IPS DF 6.9 (cell line): ENCODE measurements around the gene RAD54L.

ENCODE experiments used
- DNase-seq: peaks from one replicate; pipeline ENCODE4 v3.0.0-alpha.2; 2013; ENCODE audit warnings: low read depth, low spot score
- H3K27ac ChIP-seq: one replicate; pipeline ENCODE4 v1.5.1; 2013; ENCODE audit warnings: low read length, control low read depth
- H3K27me3 ChIP-seq: 2 replicates; pipeline ENCODE4 v1.6.1; 2013; ENCODE audit warnings: mild to moderate bottlenecking, low read length; ENCODE audit not compliant: control insufficient read depth, insufficient read depth
- H3K36me3 ChIP-seq: 2 replicates; pipeline ENCODE4 v1.6.1; 2013; ENCODE audit warnings: low read length; ENCODE audit not compliant: control insufficient read depth, insufficient read depth
- H3K4me1 ChIP-seq: 2 replicates; pipeline ENCODE4 v1.6.1; 2013; ENCODE audit warnings: low read length; ENCODE audit not compliant: control insufficient read depth, insufficient read depth
- H3K4me3 ChIP-seq: 2 replicates; pipeline ENCODE4 v1.5.1; 2013; ENCODE audit warnings: mild to moderate bottlenecking, low read length
- H3K9me3 ChIP-seq: 2 replicates; pipeline ENCODE4 v1.6.1; 2013; ENCODE audit warnings: low read length, inconsistent platforms; ENCODE audit not compliant: control insufficient read depth, insufficient read depth
- WGBS: extraction: QIAGEN DNeasy Blood & Tissue Kit; methylation state at CpG from one replicate; pipeline ENCODE4 v1.1.7; 2013; ENCODE audit warnings: mixed read lengths, missing lambda C conversion rate; ENCODE audit not compliant: insufficient read length, insufficient coverage; 5-methylcytosine and 5-hydroxymethylcytosine counted together

The RAD54L gene

GRCh38 chr1:46284597-46285564 is 37.3 kb downstream of the RAD54L start:
- Histone ChIP-seq H3K36me3 (peaks cover 13% of the 10 kb centered on the region; the same call in 1 of the 2 replicates), H3K9me3 (no peaks in the 10 kb centered on the region), H3K27me3 (no peaks in the 10 kb centered on the region), H3K4me3 (no peak overlapping the region), H3K27ac (no peak overlapping the region), H3K4me1 (no peaks in the 10 kb centered on the region)
- DNase-seq, result no peak
- no CpG with 5 or more reads among the region's 3 CpGs for WGBS

DNA sequence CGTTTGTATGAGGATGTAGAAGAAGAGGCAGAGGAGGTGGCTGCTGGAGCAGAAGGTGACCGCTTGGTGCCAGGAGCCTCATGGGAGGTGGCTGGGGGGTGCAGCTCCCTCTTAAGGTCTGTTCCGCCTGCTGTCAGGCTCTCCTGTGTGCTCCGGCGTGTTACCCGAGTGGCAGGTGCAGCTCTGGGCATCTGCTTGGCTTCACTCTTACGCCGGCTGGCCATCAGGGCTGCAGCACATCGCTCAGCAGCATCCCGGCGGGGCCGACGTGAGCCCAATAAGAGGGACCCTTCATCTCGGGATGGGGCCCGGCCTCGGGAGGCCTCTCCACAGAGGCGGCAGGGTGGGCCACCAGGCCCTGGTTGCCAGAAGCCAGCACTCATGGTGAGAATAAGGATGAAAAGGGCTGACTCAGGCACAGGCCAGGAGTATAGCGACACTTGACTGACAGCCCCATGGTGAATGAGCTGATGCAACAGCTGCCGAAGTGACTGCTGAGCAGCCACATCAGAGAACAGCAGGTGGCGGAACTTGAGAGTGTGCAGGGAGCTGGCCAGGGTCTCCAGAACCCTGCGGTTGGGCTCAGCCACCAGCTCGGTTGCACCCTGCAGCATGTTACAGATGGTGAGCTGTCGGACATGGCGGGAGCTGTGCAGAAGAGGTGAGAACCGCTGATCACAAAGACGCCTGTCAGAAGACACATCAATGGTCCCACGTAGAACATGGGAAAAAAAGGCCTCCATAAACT is 38.3 kb downstream of the RAD54L start:
- Histone ChIP-seq H3K4me3 (no peak overlapping the region), H3K4me1 (no peaks in the 10 kb centered on the region), H3K27me3 (no peaks in the 10 kb centered on the region), H3K36me3 (peaks cover 12% of the 10 kb centered on the region; the same call in 1 of the 2 replicates), H3K27ac (no peak overlapping the region), H3K9me3 (no peaks in the 10 kb centered on the region)
- DNase-seq, result no peak
- WGBS, result no CpG with 5 or more reads among the region's 27 CpGs

DNA sequence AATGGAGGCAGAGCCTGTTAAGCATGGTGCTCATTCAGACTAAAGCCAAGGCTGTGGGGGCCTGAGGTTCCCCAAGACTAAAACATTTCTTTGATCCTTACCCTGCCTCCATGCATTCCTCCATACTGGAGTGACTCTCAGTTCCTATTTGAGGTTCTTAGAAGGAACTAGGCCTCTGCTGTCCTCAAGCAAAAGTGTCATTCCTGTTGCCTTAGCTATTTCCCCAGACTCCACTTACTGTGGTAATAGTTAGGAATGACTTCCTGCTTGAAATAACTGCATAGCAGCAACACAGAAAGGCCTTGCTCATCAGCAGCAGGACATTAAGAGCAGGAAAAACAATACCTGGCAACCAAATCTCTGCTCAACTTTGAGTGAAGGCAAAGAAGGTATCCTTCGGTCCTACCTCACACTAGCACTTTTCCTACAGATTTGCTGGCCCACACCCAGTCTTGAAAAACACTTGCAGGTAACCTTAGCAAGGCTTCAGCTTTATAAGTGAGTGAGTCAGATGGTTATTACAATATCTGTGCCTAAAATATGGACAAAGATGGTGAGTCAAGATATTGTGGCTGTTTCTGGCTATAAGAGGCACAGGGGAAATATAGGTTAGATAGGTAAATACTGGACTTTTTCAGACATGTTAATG is 41.0 kb downstream of the RAD54L start:
- Histone ChIP-seq H3K4me1 (no peaks in the 10 kb centered on the region), H3K36me3 (peaks cover 9% of the 10 kb centered on the region; the same call in 1 of the 2 replicates), H3K9me3 (no peaks in the 10 kb centered on the region), H3K4me3 (no peak overlapping the region), H3K27me3 (no peaks in the 10 kb centered on the region), H3K27ac (no peak overlapping the region)
- no CpG with 5 or more reads among the region's 1 CpG for WGBS
- DNase-seq, result no peak

- no peak overlapping the region for H3K4me3 ChIP-seq
- no peaks in the 10 kb centered on the region for H3K9me3 ChIP-seq
- no CpG with 5 or more reads among the region's 5 CpGs for WGBS
- H3K36me3 ChIP-seq, result peaks cover 9% of the 10 kb centered on the region; the same call in 1 of the 2 replicates
- no peak overlapping the region for H3K27ac ChIP-seq
- H3K27me3 ChIP-seq, result no peaks in the 10 kb centered on the region
- no peak for DNase-seq
- no peaks in the 10 kb centered on the region for H3K4me1 ChIP-seq
Measured at GRCh38 chr1:46289134-46289494, 41.6 kb downstream of the RAD54L start.

- WGBS, result no CpG with 5 or more reads among the region's 4 CpGs
Measured at GRCh38 chr1:46289976-46290375, 42.4 kb downstream of the RAD54L start.

GRCh38 chr1:46295306-46295705 is 47.7 kb downstream of the RAD54L start:
- Histone ChIP-seq H3K4me1 (peaks cover 3% of the 10 kb centered on the region; the same call in 1 of the 2 replicates), H3K27ac (no peak overlapping the region), H3K4me3 (no peak overlapping the region), H3K36me3 (peaks cover 7% of the 10 kb centered on the region; the same call in 1 of the 2 replicates), H3K9me3 (no peaks in the 10 kb centered on the region), H3K27me3 (no peaks in the 10 kb centered on the region)
- DNase-seq, result no peak
- no CpG with 5 or more reads among the region's 2 CpGs for WGBS

More at GRCh38 chr1:46289976-46290375, 42.4 kb downstream of the RAD54L start:
- Histone ChIP-seq H3K9me3 (no peaks in the 10 kb centered on the region), H3K27ac (no peak overlapping the region), H3K4me1 (no peaks in the 10 kb centered on the region), H3K4me3 (no peak overlapping the region), H3K27me3 (no peaks in the 10 kb centered on the region), H3K36me3 (peaks cover 7% of the 10 kb centered on the region; the same call in 1 of the 2 replicates)
- no peak for DNase-seq

GRCh38 chr1:46298387-46298786 is 50.8 kb downstream of the RAD54L start:
- no peak for DNase-seq
- Histone ChIP-seq H3K36me3 (peaks cover 7% of the 10 kb centered on the region; the same call in 1 of the 2 replicates), H3K4me1 (peaks cover 3% of the 10 kb centered on the region; the same call in 1 of the 2 replicates), H3K4me3 (no peak overlapping the region), H3K27me3 (no peaks in the 10 kb centered on the region), H3K9me3 (no peaks in the 10 kb centered on the region), H3K27ac (no peak overlapping the region)

GRCh38 chr1:46300673-46301405 is 53.3 kb downstream of the RAD54L start:
- no peaks in the 10 kb centered on the region for H3K9me3 ChIP-seq
- H3K36me3 ChIP-seq, result peaks cover 7% of the 10 kb centered on the region; the same call in 1 of the 2 replicates
- peaks cover 3% of the 10 kb centered on the region; the same call in 1 of the 2 replicates for H3K4me1 ChIP-seq
- H3K27me3 ChIP-seq, result no peaks in the 10 kb centered on the region
- no peak overlapping the region; the same call in 1 of the 2 replicates for H3K4me3 ChIP-seq
- no peak overlapping the region for H3K27ac ChIP-seq
- no CpG with 5 or more reads among the region's 6 CpGs for WGBS
- DNase-seq, result no peak

DNA sequence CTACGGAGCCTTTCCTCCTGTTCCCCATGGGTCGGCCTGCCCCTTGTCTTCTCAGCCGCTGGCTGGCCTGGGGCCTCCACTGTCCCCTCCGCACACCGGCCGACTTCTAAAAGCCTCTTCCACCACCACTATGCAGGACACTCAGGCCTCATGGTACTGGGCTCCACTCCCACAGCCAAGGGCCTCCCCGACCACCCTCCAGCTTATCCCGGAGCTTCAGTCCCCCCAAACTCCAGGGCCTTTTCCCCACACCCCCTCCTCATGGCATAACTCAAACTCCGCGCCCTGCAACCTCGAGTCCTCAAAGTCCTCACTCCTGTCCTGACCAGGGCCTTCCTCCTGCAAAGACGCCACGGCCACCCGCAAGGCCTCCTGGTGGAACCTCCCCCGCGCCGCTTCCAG is 53.8 kb downstream of the RAD54L start:
- Histone ChIP-seq H3K27ac (no peak overlapping the region), H3K27me3 (no peaks in the 10 kb centered on the region), H3K36me3 (peaks cover 7% of the 10 kb centered on the region; the same call in 1 of the 2 replicates), H3K9me3 (no peaks in the 10 kb centered on the region), H3K4me3 (peak overlapping the region; percentile 78; the same call in 1 of the 2 replicates), H3K4me1 (peaks cover 3% of the 10 kb centered on the region; the same call in 1 of the 2 replicates)
- no peak for DNase-seq
- no CpG with 5 or more reads among the region's 17 CpGs for WGBS
